CD4-positive, CD25-positive, alpha-beta regulatory T cell (primary cell): ENCODE data around the gene LDLRAD3. TPM values are rescaled to one million over a fixed set of nuclear protein-coding genes. Genes with fewer than 3 reads are reported as not detected.

ENCODE experiments used
- ATAC-seq, 2 donors: fragments of 150-1000 bp; cut with Tn5 transposase; one replicate each; pipeline ENCODE4 v1.10.0; 2021; ENCODE audit warnings: low read depth in 2 of 2, moderate number of reproducible peaks in 2 of 2, moderate library complexity in 1 of 2
- DNase-seq, 3 donors: peaks; one replicate each; pipeline versions ENCODE4 v3.0.0 to v3.0.0-alpha.2; 2012 to 2022; ENCODE audit warnings: mixed read lengths in 1 of 3
- H3K27ac ChIP-seq: one replicate; pipeline ENCODE4 v1.7.0; 2013; ENCODE audit warnings: mild to moderate bottlenecking, low read length; ENCODE audit not compliant: insufficient read depth, poor library complexity, severe bottlenecking
- H3K27me3 ChIP-seq: one replicate; pipeline ENCODE4 v1.7.0; 2013; ENCODE audit warnings: low read length; ENCODE audit not compliant: control insufficient read depth, insufficient read depth
- H3K36me3 ChIP-seq: one replicate; pipeline ENCODE4 v1.7.0; 2013; ENCODE audit warnings: mild to moderate bottlenecking, low read length, moderate library complexity; ENCODE audit not compliant: control insufficient read depth, insufficient read depth
- H3K4me1 ChIP-seq: 2 replicates; pipeline ENCODE4 v1.7.0; 2013; ENCODE audit warnings: mild to moderate bottlenecking, low read length; ENCODE audit not compliant: insufficient read depth, control insufficient read depth, poor library complexity, severe bottlenecking
- H3K4me3 ChIP-seq: one replicate; pipeline ENCODE4 v1.7.0; 2013; ENCODE audit warnings: low read depth, mild to moderate bottlenecking, low read length, moderate library complexity
- H3K9me3 ChIP-seq, 2 experiments: 1 replicate in 1 of 2; 2 replicates in 1 of 2; pipeline ENCODE4 v1.7.0; 2013; ENCODE audit warnings: low read length in 2 of 2, mild to moderate bottlenecking in 1 of 2, moderate library complexity in 1 of 2; ENCODE audit not compliant: control insufficient read depth in 2 of 2
- H3K27ac Mint-ChIP-seq, 3 donors: one replicate each; pipeline ENCODE4 v1.8.0; 2020 to 2022; ENCODE audit warnings: mild to moderate bottlenecking in 3 of 3, mixed read lengths in 3 of 3, moderate library complexity in 2 of 3
- H3K27me3 Mint-ChIP-seq: one replicate; pipeline ENCODE4 v1.8.0; 2022; ENCODE audit warnings: mild to moderate bottlenecking, mixed read lengths
- H3K36me3 Mint-ChIP-seq: one replicate; pipeline ENCODE4 v1.8.0; 2020; ENCODE audit warnings: mixed read lengths
- H3K4me1 Mint-ChIP-seq, 4 donors: one replicate each; pipeline ENCODE4 v1.8.0; 2020 to 2022; ENCODE audit warnings: mixed read lengths in 4 of 4, mild to moderate bottlenecking in 1 of 4
- H3K4me3 Mint-ChIP-seq, 4 donors: one replicate each; pipeline ENCODE4 v1.8.0; 2020 to 2022; ENCODE audit warnings: mild to moderate bottlenecking in 4 of 4, mixed read lengths in 4 of 4, moderate library complexity in 3 of 4
- H3K9me3 Mint-ChIP-seq, 7 donors: one replicate each; pipeline ENCODE4 v1.8.0; 2020 to 2022; ENCODE audit warnings: mixed read lengths in 7 of 7, mild to moderate bottlenecking in 3 of 7, moderate library complexity in 2 of 7
- polyA plus RNA-seq, 4 donors: library from polyadenylated mRNA; unstranded; fragments of 300-500 nt; fragmentation: Illumina TruSeq; gene quantifications; one replicate each; pipeline ENCODE4 v1.2.3, GENCODE V29; 2021
- total RNA-seq: library from RNA; stranded (reverse); gene quantifications from one replicate; pipeline ENCODE4 v1.2.3, GENCODE V29; 2022

LDLRAD3 gene
- total and polyA plus RNA-seq, 5 donors from 2014 or later = 0.06 TPM; not detected in 4

- Mint-ChIP-seq H3K4me1 (no peaks in the 10 kb centered on the region), H3K9me3 (peaks cover 0 to 6% (median 0%) of the 10 kb centered on the region in 7 donors), H3K27me3 (no peaks in the 10 kb centered on the region), H3K4me3 (no peak overlapping the region), H3K36me3 (no peaks in the 10 kb centered on the region), H3K27ac (no peak overlapping the region)
- DNase-seq (no peak), ATAC-seq (no peak)
- H3K9me3 ChIP-seq = no peaks in the 10 kb centered on the region
- H3K4me3 ChIP-seq = no peak overlapping the region
- no peaks in the 10 kb centered on the region for H3K27me3 ChIP-seq
- no peaks in the 10 kb centered on the region for H3K4me1 ChIP-seq
- H3K36me3 ChIP-seq = no peaks in the 10 kb centered on the region
- no peak overlapping the region for H3K27ac ChIP-seq
Measured at GRCh38 chr11:35928688-35929395, 15.0 kb upstream of the LDLRAD3 start.

DNA sequence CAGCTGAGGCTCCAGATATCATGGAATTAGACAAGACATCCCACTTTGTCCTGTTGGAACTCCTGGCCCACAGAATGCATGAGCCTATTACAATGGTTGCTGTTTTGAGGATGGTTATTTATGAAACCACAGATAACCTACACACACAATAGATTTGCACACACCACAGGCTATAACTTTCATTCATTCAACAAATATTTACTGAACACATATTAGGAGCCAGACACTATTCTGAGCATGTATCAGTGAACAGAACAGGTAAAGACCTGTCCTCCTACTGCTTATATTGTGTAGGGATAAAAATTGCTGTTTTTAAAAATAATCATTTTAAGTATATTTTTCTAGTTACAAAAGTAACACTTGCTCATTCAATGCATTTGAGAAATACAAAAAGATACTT, 13.4 kb upstream of the LDLRAD3 start:
- H3K4me1 Mint-ChIP-seq = no peaks in the 10 kb centered on the region
- DNase-seq (no peak), ATAC-seq (no peak)
- no peaks in the 10 kb centered on the region for H3K9me3 ChIP-seq
- H3K4me3 Mint-ChIP-seq = no peak overlapping the region
- no peaks in the 10 kb centered on the region for H3K27me3 ChIP-seq
- no peaks in the 10 kb centered on the region for H3K4me1 ChIP-seq
- no peaks in the 10 kb centered on the region for H3K36me3 Mint-ChIP-seq
- H3K27ac ChIP-seq = no peak overlapping the region
- H3K4me3 ChIP-seq = no peak overlapping the region
- no peaks in the 10 kb centered on the region for H3K27me3 Mint-ChIP-seq
- no peak overlapping the region for H3K27ac Mint-ChIP-seq
- no peaks in the 10 kb centered on the region for H3K36me3 ChIP-seq
- H3K9me3 Mint-ChIP-seq = peaks cover 0 to 6% (median 0%) of the 10 kb centered on the region in 7 donors

DNA sequence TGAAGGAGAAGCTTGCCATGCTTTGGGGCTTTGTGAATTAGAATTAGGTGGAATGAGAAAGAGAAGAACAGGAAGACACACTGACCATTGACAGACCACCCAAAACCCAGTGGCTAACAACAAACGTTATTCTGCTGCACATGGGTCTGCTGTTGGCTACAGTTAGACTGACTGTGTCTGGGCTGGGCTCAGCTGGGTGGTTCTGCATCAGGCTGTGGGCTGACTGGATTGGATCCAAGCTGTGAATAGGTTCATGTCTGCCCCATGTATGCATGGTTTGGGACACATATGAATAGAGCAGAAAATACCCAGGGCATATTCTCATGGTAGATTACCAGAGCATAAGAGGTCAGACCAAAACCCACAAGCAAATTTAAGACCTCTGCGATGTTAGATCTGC, 11.7 kb upstream of the LDLRAD3 start:
- Histone ChIP-seq H3K4me3 (no peak overlapping the region), H3K9me3 (no peaks in the 10 kb centered on the region), H3K36me3 (no peaks in the 10 kb centered on the region), H3K27ac (no peak overlapping the region), H3K4me1 (no peaks in the 10 kb centered on the region), H3K27me3 (no peaks in the 10 kb centered on the region)
- H3K4me1 Mint-ChIP-seq = no peaks in the 10 kb centered on the region
- H3K9me3 Mint-ChIP-seq = peaks cover 0 to 4% (median 0%) of the 10 kb centered on the region in 7 donors
- DNase-seq (no peak), ATAC-seq (no peak)
- H3K27ac Mint-ChIP-seq = no peak overlapping the region
- no peaks in the 10 kb centered on the region for H3K27me3 Mint-ChIP-seq
- no peak overlapping the region for H3K4me3 Mint-ChIP-seq
- no peaks in the 10 kb centered on the region for H3K36me3 Mint-ChIP-seq

DNA sequence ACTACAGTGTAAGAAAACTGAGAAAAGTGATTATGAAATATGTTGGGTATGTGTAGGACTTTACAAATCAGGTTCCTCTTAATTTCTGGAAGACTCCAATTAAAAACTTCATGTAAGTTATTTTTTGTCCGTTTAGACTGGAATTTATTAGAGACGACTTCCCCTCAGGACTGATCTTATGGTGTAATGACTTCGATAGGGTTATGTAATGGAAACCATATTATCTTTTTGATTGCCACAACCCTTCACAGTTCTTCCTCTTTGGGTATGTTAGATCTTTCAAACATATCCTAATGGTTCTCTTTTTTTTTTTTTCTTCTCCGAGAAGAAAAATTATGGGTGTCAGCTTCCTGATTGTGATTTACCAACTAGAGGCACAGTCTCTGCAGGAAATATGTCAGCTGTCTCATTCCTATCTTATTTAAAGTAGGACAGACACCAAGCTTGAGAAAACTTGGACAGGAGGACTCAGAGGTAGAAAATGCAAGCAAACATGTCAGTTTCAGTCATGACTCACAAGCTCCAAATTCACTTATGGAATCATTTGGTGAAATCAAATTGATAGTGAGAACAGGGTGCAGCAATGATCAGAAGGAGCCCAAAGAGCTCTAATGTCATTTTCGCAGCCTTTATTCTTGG, 11.1 kb upstream of the LDLRAD3 start:
- no peaks in the 10 kb centered on the region for H3K27me3 ChIP-seq
- ATAC-seq (no peak), DNase-seq (no peak)
- Mint-ChIP-seq H3K27ac (no peak overlapping the region), H3K36me3 (no peaks in the 10 kb centered on the region), H3K27me3 (no peaks in the 10 kb centered on the region), H3K4me3 (no peak overlapping the region), H3K9me3 (peaks cover 0 to 4% (median 0%) of the 10 kb centered on the region in 7 donors), H3K4me1 (no peaks in the 10 kb centered on the region)
- H3K9me3 ChIP-seq = no peaks in the 10 kb centered on the region
- H3K27ac ChIP-seq = no peak overlapping the region
- H3K36me3 ChIP-seq = no peaks in the 10 kb centered on the region
- no peak overlapping the region for H3K4me3 ChIP-seq
- H3K4me1 ChIP-seq = no peaks in the 10 kb centered on the region

GRCh38 chr11:35933320-35933871, 10.5 kb upstream of the LDLRAD3 start:
- no peaks in the 10 kb centered on the region for H3K27me3 Mint-ChIP-seq
- ATAC-seq (no peak), DNase-seq (no peak)
- H3K4me1 Mint-ChIP-seq = no peaks in the 10 kb centered on the region
- no peak overlapping the region for H3K27ac Mint-ChIP-seq
- Histone ChIP-seq H3K27ac (no peak overlapping the region), H3K36me3 (no peaks in the 10 kb centered on the region), H3K4me3 (no peak overlapping the region), H3K27me3 (no peaks in the 10 kb centered on the region), H3K4me1 (no peaks in the 10 kb centered on the region), H3K9me3 (no peaks in the 10 kb centered on the region)
- H3K36me3 Mint-ChIP-seq = no peaks in the 10 kb centered on the region
- H3K4me3 Mint-ChIP-seq = no peak overlapping the region
- H3K9me3 Mint-ChIP-seq = peaks cover 0 to 4% (median 0%) of the 10 kb centered on the region in 7 donors

- Histone ChIP-seq H3K4me3 (no peak overlapping the region), H3K4me1 (no peaks in the 10 kb centered on the region), H3K9me3 (no peaks in the 10 kb centered on the region), H3K27me3 (no peaks in the 10 kb centered on the region), H3K27ac (no peak overlapping the region), H3K36me3 (no peaks in the 10 kb centered on the region)
- Mint-ChIP-seq H3K9me3 (peaks cover 0 to 4% (median 0%) of the 10 kb centered on the region in 7 donors), H3K27me3 (no peaks in the 10 kb centered on the region), H3K27ac (peak overlapping the region in 1 of 3 donors; percentile 29), H3K36me3 (no peaks in the 10 kb centered on the region), H3K4me3 (no peak overlapping the region), H3K4me1 (no peaks in the 10 kb centered on the region)
- ATAC-seq (no peak), DNase-seq (no peak)
Measured at GRCh38 chr11:35934271-35934670, 9.6 kb upstream of the LDLRAD3 start.

- Mint-ChIP-seq H3K27me3 (no peaks in the 10 kb centered on the region), H3K9me3 (peaks cover 0 to 4% (median 0%) of the 10 kb centered on the region in 7 donors), H3K27ac (no peak overlapping the region), H3K4me3 (no peak overlapping the region), H3K36me3 (no peaks in the 10 kb centered on the region), H3K4me1 (no peaks in the 10 kb centered on the region)
- H3K36me3 ChIP-seq = no peaks in the 10 kb centered on the region
- no peak overlapping the region for H3K4me3 ChIP-seq
- H3K4me1 ChIP-seq = no peaks in the 10 kb centered on the region
- no peaks in the 10 kb centered on the region for H3K27me3 ChIP-seq
- no peaks in the 10 kb centered on the region for H3K9me3 ChIP-seq
- ATAC-seq = no peak
- no peak for DNase-seq
- no peak overlapping the region for H3K27ac ChIP-seq
Measured at GRCh38 chr11:35934981-35935380, 8.9 kb upstream of the LDLRAD3 start.
